HCT116 (cell line): ENCODE measurements around the gene EPC1. TPM values are rescaled to one million over a fixed set of nuclear protein-coding genes. Genes with fewer than 3 reads are reported as not detected.

Experiments
- ATAC-seq: fragments of 200-7000 bp; cut with Tn5 transposase; 2 replicates; pipeline ENCODE4 v1.9.1; 2020; ENCODE audit warnings: mild to moderate bottlenecking, moderate library complexity
- BruUV-seq: library from RNA; stranded (reverse); fragments of 400-500 nt; replicated peaks from 2 replicates; lab custom pipeline; 2021; lab: Mats Ljungman, UMichigan
- CTCF ChIA-PET: fragments of 300-600 bp; sonication (Branson Sonifier 250); formaldehyde crosslinking; loops from one replicate; lab custom pipeline; 2021; ENCODE audit warnings: antibody characterized with exemption; lab: Charles Lee
- POLR2A ChIA-PET: fragments of 300-600, 350-600 bp; sonication (Branson Sonifier 250); formaldehyde crosslinking; loops from one replicate; lab custom pipeline; 2021; ENCODE audit warnings: antibody characterized with exemption; lab: Charles Lee
- RAD21 ChIA-PET, 2 experiments: fragments of 300-600 bp; sonication (Branson Sonifier 250); formaldehyde crosslinking; loops; one replicate each; lab custom pipeline; 2023; ENCODE audit warnings: low total read pairs in 2 of 2; ENCODE audit not compliant: uncharacterized antibody in 2 of 2, unreplicated experiment in 2 of 2, low non-redundant PET in 1 of 2; lab: Charles Lee
- DNase-seq: peaks from one replicate; pipeline ENCODE4 v3.0.0-alpha.2; 2010; ENCODE audit warnings: low read depth, low spot score
- H2AFZ ChIP-seq: fragments of 200-600 bp; shearing (Covaris generic), sonication (generic); 2 replicates; pipeline ENCODE4 v1.6.1; 2017; ENCODE audit warnings: low read depth, mixed run types, mixed read lengths, antibody characterized with exemption, low read length; ENCODE audit not compliant: poor library complexity, severe bottlenecking
- H3K27ac ChIP-seq: 2 replicates; pipeline ENCODE4 v1.5.1; 2012; ENCODE audit warnings: low read depth, low read length
- H3K27me3 ChIP-seq: fragments of 200-600 bp; sonication (generic); 2 replicates; pipeline ENCODE4 v1.6.1; 2016; ENCODE audit warnings: mixed run types, low read length, mixed read lengths; ENCODE audit not compliant: insufficient read depth
- H3K36me3 ChIP-seq, 2 experiments: fragments of 200-500 bp in 1 of 2; fragments of 200-600 bp in 1 of 2; sonication (Bioruptor generic) in 1 of 2; sonication (generic) in 1 of 2; 2 replicates each; pipeline versions ENCODE4 v1.5.1 to v1.6.1; 2014 to 2016; ENCODE audit warnings: low read length in 2 of 2, inconsistent platforms in 1 of 2, mixed read lengths in 1 of 2, mixed run types in 1 of 2; ENCODE audit not compliant: insufficient read depth in 2 of 2, control insufficient read depth in 1 of 2
- H3K4me1 ChIP-seq, 2 experiments: fragments of 200-600 bp in 1 of 2; sonication (generic) in 1 of 2; 2 replicates each; pipeline versions ENCODE4 v1.5.1 to v1.6.1; 2012 to 2017; ENCODE audit warnings: low read length in 2 of 2, inconsistent platforms in 1 of 2, mild to moderate bottlenecking in 1 of 2, mixed read lengths in 1 of 2, mixed run types in 1 of 2, moderate library complexity in 1 of 2; ENCODE audit not compliant: insufficient read depth in 2 of 2, control insufficient read depth in 1 of 2
- H3K4me2 ChIP-seq: fragments of 200-600 bp; sonication (generic); 2 replicates; pipeline ENCODE4 v1.6.1; 2017; ENCODE audit warnings: mixed run types, low read length, mixed read lengths
- H3K4me3 ChIP-seq, 2 experiments: fragments of 200-600 bp in 1 of 2; sonication (generic) in 1 of 2; replicated peaks in 1 of 2; 2 replicates each; pipeline ENCODE4 v1.5.1; 2011 to 2016; ENCODE audit warnings: low read length in 2 of 2, control low read depth in 1 of 2, low read depth in 1 of 2, mild to moderate bottlenecking in 1 of 2, mixed read lengths in 1 of 2, mixed run types in 1 of 2
- H3K79me2 ChIP-seq: fragments of 200-600 bp; sonication (generic); 2 replicates; pipeline ENCODE4 v1.6.1; 2017; ENCODE audit warnings: mild to moderate bottlenecking, mixed run types, low read length, moderate library complexity, mixed read lengths; ENCODE audit not compliant: insufficient read depth
- H3K9ac ChIP-seq: fragments of 200-600 bp; sonication (generic); 2 replicates; pipeline ENCODE4 v1.6.1; 2016; ENCODE audit warnings: low read length, mixed read lengths
- H3K9me2 ChIP-seq: fragments of 200-600 bp; sonication (generic), shearing (Covaris generic); 2 replicates; pipeline ENCODE4 v1.6.1; 2017; ENCODE audit warnings: mixed run types, mild to moderate bottlenecking, moderate library complexity; ENCODE audit not compliant: insufficient read depth
- H3K9me3 ChIP-seq, 2 experiments: fragments of 200-500 bp in 1 of 2; fragments of 200-600 bp in 1 of 2; sonication (Bioruptor generic) in 1 of 2; sonication (generic) in 1 of 2; 2 replicates each; pipeline ENCODE4 v1.6.1; 2014 to 2017; ENCODE audit warnings: low read length in 2 of 2, mixed read lengths in 2 of 2, inconsistent platforms in 1 of 2, low read depth in 1 of 2, mild to moderate bottlenecking in 1 of 2, mixed run types in 1 of 2, moderate library complexity in 1 of 2; ENCODE audit not compliant: control insufficient read depth in 1 of 2, insufficient read depth in 1 of 2
- H4K20me1 ChIP-seq: fragments of 200-600 bp; sonication (generic), shearing (Covaris generic); 2 replicates; pipeline ENCODE4 v1.6.1; 2017; ENCODE audit warnings: mixed run types, mild to moderate bottlenecking, moderate library complexity; ENCODE audit not compliant: insufficient read depth
- CBX3 ChIP-seq: IDR thresholded peaks from 2 replicates; pipeline ENCODE4 v1.6.1; 2012; ENCODE audit warnings: low read depth
- EZH2 ChIP-seq: fragments of 200-600 bp; sonication (generic); IDR thresholded peaks from 2 replicates; pipeline ENCODE4 v1.6.1; 2017; ENCODE audit warnings: antibody characterized with exemption, mixed run types
- EZH2phosphoT487 ChIP-seq: fragments of 200-600 bp; IDR thresholded peaks from 2 replicates; pipeline ENCODE4 v1.6.1; 2018; ENCODE audit warnings: antibody characterized with exemption, borderline replicate concordance
- POLR2AphosphoS5 ChIP-seq: IDR thresholded peaks from 2 replicates; pipeline ENCODE4 v1.6.1; 2011; ENCODE audit warnings: mild to moderate bottlenecking, low read depth, low read length, moderate library complexity
- RAD21 ChIP-seq: IDR thresholded peaks from 2 replicates; pipeline ENCODE4 v1.6.1; 2012; ENCODE audit warnings: low read depth, mild to moderate bottlenecking
- SP1 ChIP-seq: IDR thresholded peaks from 2 replicates; pipeline ENCODE4 v1.6.1; 2012; ENCODE audit warnings: low read depth
- intact Hi-C: fragments of 100-400 bp; cut with micrococcal nuclease; formaldehyde crosslinking; loops from 2 replicates; pipeline ENCODE4 v1.10.0; 2022
- total RNA-seq: library from RNA; stranded (reverse); gene quantifications from one replicate; pipeline ENCODE4 v1.2.1, GENCODE V29; 2021; ENCODE audit not compliant: unreplicated experiment
- TF ChIP-seq, protein P1 (sequence below): IDR thresholded peaks from 2 replicates; pipeline ENCODE4 v1.6.1; 2012; ENCODE audit warnings: low read depth

The EPC1 gene
- total RNA-seq, 1 experiment from 2014 or later: 20.1 TPM

DNA sequence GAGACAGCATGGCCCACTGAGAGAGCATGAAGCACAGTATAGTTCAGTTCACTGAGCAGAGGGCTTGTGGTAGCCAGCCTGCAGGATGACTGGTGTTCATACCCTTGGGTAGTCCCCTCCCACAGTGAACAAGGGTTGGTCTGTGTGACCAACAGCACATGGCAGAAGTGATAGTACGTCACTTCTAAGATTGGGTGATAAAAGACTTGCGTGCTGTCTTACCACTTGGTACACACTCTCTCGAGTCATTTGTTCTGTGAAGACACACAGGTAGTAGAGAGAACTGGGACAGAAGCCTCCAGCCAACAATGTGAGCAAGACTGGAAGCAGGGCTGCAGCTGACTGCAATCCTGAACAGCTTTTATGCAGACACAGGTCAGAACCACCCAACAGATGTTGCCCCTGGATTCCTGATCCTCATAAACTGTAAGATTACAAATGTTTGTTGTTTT is 14.6 kb downstream of the EPC1 start:
- ATAC-seq (no peak), DNase-seq (no peak)
- POLR2A ChIA-PET: interaction anchor here (1.0 kb wide), 1 partner anchor 76 kb away, joined by 3 read pairs; no protein-coding TSS in a partner anchor
- Histone ChIP-seq H3K4me1 (no peaks in the 10 kb centered on the region), H3K27ac (no peak overlapping the region), H3K4me2 (no peak overlapping the region), H3K27me3 (no peaks in the 10 kb centered on the region), H3K4me3 (no peak overlapping the region), H3K9me3 (no peaks in the 10 kb centered on the region), H3K9ac (no peak overlapping the region), H3K9me2 (no peaks in the 10 kb centered on the region), H3K36me3 (no peaks in the 10 kb centered on the region), H2AFZ (no peak overlapping the region), H4K20me1 (peaks cover 22% of the 10 kb centered on the region; the same call in 1 of the 2 replicates), H3K79me2 (peaks cover 98% of the 10 kb centered on the region)
- RAD21 ChIA-PET: no interaction called here
- intact Hi-C loops: no loop called here
- TF ChIP-seq EZH2phosphoT487 (no peak), CBX3 (no peak), SP1 (no peak), POLR2AphosphoS5 (no peak), RAD21 (no peak), EZH2 (no peak)
- TF ChIP-seq, protein P1, sequence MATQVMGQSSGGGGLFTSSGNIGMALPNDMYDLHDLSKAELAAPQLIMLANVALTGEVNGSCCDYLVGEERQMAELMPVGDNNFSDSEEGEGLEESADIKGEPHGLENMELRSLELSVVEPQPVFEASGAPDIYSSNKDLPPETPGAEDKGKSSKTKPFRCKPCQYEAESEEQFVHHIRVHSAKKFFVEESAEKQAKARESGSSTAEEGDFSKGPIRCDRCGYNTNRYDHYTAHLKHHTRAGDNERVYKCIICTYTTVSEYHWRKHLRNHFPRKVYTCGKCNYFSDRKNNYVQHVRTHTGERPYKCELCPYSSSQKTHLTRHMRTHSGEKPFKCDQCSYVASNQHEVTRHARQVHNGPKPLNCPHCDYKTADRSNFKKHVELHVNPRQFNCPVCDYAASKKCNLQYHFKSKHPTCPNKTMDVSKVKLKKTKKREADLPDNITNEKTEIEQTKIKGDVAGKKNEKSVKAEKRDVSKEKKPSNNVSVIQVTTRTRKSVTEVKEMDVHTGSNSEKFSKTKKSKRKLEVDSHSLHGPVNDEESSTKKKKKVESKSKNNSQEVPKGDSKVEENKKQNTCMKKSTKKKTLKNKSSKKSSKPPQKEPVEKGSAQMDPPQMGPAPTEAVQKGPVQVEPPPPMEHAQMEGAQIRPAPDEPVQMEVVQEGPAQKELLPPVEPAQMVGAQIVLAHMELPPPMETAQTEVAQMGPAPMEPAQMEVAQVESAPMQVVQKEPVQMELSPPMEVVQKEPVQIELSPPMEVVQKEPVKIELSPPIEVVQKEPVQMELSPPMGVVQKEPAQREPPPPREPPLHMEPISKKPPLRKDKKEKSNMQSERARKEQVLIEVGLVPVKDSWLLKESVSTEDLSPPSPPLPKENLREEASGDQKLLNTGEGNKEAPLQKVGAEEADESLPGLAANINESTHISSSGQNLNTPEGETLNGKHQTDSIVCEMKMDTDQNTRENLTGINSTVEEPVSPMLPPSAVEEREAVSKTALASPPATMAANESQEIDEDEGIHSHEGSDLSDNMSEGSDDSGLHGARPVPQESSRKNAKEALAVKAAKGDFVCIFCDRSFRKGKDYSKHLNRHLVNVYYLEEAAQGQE: no peak
- CTCF ChIA-PET: no interaction called here
- BruUV-seq: no TSS peak
